Activated CD8-positive, alpha-beta memory T cell treated with anti-CD3 and anti-CD28 coated beads, Interleukin-2, amount 50 U/mL, for 48 hours (primary cell): ENCODE results near the gene CCDC89.

Experiments used
- DNase-seq: peaks from one replicate; pipeline ENCODE4 v3.0.0-alpha.2; 2020

Gene CCDC89

DNA sequence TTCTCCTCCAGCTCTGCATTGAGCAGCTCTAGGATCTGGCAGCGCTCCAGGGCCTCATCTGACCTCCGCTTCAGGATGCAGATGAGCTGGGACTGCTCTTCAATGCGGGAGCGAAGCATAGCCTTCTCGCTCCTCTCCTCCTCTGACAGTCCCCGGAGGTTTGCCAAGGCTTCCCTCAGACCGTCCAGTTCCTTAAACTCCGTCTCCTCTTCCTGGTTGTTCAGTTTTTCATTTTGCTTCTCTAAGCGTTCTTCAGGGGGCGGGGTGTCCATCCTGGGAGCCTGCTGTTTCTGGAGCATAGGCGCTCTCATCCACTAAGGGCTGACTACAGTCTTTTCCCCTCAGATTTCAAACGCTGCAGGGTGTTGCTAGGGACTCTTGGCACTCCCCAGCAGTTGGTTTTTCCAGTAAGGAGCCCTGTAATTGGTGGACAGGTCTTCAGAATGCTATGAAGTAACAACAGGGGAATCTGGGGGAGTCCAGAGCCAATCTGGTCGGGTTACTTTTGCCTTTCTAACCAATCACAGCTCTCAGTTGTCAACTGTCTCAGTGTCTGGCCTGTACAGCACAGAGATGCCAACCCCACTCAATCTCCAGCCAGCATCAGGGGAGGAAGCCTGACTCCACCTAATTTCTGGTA, at the start of gene CCDC89:
Gene CCDC89, minus strand, starts transcription at position 376 of the 640 bp plus-strand sequence. Its CDS starts 65 bp downstream, at position 311.
- no peak for DNase-seq

DNA sequence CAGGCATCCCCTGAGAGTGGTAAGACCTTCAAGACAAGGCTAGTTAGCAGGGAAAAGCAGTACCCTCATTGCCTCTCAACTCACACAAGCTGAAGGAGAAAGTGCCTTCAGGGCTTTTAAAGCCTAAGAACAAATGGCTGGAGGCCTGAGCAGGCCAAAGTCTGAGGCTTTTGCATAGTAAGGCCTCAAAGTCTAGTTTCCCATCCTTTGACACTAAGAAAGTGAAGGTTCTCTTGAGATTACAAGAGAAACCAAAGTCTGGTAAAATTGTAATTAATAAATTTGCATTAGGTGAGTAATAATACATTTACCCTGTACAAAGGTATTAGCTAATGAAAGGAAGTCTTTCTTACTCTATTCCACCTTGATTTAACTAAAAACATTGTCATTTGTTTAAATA, 47.0 kb upstream of the CCDC89 start:
- DNase-seq, result no peak

DNA sequence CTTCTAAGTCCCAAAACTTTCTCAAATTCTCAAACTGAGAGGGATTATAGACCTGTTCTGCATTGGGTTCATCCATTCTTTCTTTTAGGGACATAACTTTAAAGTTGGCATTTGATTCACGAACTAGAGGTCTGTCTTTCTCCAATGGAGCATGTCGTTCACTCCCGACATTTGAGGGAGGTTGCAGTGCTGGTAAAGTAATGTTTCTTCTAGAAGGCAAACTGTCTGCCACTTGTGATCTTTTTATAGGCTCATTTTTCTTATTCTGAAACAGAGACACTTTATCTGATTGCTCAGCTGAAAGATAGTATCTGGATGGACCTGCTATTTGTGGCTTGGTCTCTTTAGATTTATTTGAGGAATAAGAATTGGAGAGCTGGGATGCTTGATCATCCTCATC, 40.4 kb upstream of the CCDC89 start:
- no peak for DNase-seq

DNA sequence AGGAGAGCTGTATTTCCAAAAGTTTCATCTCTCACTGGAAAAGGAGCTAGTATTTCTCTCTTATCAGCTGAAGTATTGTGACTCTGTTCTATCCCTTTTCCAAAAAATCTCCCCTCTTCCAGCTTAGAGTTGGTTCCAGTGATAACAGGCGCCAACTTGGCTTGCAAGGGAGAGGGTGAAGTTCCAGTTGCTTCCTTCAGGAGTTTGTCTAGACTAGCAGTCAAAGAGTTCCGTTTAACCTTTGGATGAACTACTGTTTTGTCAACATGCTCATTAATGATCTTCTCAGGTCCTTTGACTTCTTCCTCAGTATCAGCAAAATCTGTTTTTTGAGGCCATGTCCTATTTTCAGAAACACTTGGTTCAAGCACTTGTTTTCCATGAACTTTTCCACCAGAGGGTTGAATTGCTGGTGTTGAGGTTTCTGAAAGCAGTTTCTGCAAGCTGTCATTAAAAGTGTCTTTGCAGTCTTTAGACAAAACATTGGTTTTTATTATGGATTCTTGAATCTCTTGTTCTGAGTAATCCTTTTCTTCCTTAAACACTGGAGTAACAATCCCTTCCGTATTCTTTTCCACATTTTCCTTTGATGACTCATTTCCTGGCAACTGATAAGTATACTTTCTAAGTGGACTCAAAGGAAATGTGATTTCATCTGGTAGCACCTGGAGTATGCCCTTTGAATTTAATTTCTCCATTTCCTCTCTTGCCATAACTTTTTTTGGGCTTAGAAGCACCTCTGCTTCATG, 39.7 kb upstream of the CCDC89 start:
- no peak for DNase-seq

DNA sequence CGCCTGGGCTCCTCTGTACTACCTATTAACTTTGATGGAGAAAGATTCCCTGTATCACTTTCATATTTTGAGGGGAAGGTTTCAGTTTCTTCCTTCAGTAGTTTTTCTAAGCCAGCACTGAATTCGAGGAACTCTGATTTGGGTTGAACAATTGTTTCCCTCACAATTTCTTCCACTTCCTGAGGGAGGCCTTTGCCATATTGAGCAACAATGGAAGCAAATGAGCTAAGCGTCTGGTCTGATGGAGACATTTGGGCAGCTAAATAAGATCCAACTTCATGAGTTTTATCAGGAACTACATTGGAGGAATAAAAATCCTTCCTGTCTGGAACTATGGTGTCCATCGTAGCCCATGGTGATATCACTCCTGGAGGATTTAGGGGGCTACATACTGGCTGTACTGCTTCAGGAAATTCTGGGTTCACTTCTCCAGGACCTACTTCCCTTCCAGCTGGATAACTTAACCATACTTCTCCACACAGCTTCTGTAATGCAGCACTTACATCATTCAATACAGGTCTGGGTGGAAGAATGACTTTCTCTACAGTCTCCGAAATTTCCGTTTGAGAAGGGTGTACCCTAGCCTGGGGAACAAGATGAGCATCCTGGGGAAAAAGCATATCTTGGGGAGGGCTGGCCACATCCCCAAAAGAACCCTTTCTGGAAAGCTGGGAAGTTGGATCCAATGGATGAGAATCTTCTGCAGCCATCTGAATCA, 38.9 kb upstream of the CCDC89 start:
- DNase-seq, result no peak

DNA sequence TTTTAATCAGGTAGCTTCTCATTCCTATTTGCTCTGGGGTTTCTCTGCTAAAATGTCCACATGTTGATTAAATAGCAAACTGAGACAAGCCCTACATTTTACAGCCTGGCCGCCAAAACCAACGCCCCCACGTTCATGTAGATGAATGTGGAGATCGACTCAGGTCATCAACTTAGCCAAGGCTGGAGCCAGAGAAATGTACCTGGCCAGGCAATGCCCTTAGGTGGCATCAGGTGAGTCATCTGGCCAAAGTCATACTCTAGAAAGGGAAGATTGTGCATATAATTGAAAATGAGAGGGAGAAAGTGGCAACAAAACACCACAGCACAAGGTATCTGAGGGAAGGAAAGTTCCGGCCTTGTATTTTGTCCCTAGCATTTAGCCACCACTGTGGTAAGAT, 37.1 kb upstream of the CCDC89 start:
- no peak for DNase-seq

DNA sequence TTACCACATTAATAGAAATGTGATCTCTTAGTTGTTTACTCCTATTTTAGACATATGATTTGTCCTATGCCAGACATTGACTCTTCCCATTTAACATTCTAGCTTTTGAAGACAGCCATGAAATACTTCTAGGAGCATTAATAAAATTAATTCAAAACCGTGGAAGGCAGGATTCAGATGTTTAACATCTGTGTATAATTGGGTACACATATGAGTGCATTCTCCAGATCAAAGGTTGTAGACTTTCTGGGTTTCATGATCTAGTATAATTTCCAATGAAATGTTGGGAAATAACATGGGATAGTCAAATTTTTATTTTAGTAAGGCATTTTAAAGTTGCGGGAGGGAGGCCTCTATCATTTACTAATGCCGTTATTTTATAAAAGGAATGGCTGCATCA, 35.2 kb upstream of the CCDC89 start:
- DNase-seq, result no peak

DNA sequence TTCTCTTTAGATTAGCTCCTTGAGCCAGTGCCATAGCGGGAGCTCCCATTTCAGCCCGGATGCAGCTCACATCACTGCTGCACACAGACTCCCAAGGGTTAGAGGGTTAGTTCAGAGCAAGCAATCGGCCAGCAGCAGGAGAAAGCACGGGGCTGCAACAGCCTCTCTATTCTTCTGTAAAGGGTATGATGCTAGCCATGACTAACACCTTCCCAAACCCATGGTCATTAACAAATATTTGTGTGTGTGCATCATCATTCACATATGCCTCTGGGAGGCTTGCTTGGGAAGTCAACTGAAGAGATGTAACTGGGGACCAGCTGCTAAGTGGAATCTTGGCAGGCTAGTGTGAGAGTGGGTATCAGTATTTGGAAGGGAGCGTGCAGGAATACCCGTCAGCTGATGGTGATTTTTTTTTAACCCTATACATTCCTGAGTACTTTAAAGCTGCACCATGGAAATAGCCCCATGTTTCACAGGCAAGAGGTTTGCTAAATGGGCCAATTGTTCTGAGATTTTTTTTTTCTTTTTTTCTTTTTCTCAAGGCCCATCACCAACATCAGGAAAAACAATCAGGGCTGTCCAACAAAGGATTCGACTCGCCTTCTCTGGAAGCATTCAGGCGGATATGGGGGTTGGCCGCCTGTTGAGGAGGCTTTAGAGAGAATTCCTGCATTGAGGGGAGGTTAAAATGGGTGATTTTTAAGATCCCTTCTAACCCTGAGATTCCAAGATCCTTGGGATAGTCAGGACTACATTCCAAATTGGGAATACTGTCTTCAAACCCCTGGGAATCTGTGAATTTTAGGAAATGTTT, 33.2 kb upstream of the CCDC89 start:
- no peak for DNase-seq

DNA sequence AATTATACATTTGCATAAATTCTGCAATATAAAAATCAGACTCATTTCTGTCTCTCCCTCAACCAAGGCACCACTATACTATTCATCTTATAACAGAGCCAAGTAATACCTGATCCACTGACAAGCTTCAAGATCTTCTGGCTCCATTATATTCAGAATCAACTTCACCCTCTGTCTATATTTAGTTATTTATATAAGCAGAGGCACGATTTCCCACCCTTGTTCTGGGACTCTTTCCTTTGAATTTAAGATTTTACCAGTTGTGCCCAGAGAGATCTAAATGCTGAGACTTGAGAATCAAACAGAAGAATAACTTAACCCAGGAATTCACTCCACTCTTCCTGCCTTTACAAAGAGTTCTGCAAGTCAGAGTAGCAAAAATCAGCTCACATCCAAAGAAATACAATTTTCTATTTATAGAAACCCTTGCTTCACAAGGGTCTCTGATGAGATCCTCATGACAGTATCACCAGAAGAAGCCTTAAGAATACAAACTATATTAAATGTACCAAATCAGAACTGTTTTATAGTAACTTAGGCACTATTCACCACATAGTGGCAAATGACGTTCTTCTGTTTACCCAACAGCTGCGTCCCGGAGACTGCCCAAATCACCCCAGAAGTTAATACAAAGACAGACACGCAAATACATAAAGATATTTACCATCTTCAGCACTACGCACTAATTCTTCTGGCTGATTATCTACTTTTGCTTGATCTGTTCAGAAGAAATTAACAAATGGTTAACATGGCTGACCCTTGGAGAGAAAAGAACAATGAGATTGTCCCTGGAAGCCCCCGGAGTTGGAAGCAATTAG, 32.3 kb upstream of the CCDC89 start:
- no peak for DNase-seq

DNA sequence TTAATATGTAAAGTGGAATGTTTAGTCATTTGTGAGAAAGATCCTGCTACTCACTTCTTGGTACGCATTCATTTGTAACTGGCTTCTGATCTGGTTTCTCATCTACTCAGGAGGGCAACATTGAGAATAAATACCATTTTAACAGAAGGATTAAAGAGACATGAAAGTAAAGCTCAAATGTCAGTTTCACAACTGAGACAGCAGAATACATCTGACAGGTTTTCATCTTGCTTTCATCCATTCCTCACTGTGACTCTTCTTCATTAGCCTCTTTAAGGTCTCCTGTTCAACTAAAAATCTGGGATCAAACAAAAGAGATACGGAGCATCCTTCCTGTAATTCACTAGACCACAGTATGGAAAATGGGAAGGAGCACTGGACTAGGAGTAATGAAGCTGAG, 31.4 kb upstream of the CCDC89 start:
- DNase-seq, result no peak

DNA sequence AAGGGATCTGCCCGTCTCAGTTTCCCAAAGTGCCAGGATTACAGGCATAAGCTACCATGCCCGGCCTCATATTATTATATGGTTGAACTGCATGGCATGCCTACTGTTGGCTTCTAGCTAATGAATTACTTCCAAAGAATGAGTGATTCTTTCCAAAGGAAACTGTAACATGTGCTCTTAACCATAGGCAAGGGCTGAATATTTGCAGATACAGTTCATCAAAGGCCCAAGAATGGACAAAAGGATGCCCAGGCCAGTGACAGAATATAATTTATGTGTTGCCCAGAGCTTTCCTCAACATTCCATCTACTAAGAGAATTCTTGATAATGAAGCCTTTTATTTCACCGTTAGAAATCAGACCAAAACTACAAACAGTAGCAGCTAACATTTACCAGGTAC, 27.0 kb upstream of the CCDC89 start:
- no peak for DNase-seq

DNA sequence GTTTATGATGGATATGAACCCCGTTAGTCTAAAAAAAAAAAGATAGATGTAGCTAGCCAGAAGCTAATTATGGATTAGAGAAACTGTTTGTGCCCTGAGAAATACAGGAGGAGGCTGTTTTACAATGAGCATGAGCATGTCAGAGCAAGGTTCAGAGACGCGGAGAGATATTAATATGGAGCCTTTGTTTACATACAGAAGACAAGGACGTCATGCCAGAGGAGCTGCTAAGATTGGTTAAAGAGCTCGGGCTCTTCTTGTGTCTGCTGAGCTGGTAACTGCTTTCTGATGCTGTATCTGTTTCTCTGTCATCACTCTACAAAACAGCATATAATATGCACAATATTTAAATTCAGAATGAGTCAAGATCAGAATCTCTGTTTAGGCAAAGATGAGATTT, 24.9 kb upstream of the CCDC89 start:
- no peak for DNase-seq

DNA sequence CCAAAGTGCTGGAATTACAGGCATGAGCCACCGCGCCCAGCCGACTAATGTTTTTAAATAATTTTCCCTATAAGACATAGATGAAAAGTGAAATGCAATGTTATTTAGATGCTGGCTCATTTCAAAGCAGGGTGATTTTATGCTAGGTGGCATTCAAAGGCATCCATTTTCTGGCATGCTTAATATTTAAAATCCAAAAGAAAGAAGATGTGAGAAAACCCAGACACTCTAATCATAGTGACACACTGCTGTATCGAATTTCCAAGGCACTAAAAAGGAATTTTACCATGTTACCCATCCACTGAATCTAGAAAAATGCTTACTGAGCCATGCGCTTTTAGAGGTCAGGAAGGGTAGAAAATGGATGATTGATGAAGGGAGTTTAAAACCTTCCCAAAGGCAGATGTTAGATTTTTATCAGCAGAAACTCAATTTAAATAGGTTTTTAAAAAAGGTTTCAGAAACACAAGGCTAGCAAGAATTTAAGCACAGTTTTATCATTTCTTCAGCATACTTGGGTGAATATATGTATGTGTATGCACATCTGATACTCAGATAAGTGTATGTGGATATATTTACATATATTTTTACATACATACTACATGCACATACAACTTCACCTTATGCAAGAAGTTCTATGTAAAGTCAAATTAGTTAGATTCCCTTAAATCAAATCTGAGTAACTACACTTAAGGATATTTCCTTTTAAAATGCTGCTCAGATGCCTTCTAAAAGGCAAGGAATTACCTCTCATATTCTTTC, 24.1 kb upstream of the CCDC89 start:
- no peak for DNase-seq

DNA sequence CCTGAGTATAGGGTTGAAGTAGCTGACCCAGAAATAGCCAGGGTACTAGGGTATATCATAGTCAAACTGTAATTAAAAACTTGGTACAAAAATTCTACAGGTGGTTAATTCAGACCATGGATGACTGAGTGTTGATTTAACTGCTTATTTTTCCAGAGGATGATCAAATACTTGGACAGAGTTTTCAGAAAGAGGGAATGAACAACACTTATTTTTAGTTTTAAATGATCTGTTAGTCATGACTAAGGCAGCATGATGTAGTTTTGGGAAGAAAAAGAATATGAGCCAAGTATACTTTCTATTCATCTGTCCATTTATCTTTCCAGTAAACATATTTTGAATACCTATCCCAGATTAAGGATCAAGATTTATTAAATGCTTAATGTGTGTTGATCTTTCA, 19.8 kb upstream of the CCDC89 start:
- DNase-seq, result no peak

DNA sequence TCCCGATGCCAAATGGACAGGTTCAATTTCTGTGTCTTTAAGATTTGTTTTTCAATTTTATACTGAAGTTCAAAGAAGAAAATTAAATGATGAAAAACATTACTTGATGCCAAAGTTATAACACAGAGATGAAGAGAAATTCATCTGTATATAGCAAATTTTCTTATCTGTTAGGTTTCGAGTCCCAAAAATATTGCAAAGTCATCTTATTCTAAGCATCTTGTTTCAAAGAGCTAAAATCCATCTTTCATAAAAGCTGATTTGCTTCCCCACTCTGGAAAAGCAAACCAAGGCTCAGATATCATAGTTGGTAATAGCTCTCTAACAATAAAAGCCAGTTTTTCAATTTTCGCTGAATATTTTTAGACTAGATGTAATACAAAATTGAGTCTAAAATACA, 19.0 kb upstream of the CCDC89 start:
- no peak for DNase-seq

DNA sequence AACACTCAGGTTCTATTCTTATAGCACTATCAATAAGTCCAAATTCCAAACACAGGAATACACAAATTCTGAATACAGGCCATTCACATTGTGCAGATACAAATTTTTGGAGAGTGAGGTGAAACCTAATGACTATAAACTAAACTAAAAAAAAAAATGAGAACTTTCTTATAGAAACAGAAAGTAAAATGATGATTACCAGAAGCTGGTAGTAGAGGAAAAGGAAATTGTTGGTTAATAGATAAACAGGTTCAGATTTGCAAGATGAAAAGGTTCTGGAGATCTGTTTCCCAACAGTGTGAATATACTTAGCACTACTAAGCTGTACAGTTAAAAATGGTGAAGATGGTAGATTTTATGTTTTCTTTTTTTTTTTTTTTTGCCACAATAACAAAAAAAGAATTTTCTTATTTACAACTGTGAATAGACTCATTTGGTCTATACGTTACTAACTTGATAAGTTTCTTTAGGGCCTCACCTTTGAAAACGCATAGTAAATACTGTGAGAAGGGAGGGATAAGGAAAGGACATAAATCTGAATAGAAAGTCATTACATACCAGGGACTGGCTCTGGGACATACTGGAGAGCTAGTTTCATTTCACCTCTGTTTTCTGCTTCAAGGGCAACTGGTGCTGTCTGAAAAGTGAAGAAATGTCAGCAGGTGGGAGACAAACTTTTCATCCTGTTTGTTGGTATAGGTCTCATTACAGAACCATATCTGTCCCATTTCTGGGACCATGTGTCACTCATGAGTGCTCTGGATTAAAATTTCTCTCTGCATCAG, 14.2 kb upstream of the CCDC89 start:
- DNase-seq, result no peak

DNA sequence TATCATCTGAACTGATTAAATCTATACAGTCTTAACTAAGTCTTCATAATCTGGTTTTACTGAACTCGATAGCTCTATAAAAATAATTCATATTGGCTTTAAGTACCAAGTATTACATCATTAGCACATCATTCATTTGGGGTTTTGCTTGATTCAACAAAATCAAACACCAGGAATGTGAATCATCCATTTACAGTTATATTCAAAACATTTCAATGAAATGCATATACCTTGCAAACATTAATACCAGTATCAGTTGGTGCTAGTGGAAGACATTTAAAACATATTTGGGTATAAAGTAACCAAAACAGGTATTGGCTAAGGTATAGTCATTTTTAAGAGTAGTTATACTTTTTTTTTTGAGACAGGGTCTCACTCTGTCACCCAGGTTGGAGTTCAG, 12.2 kb upstream of the CCDC89 start:
- no peak for DNase-seq

DNA sequence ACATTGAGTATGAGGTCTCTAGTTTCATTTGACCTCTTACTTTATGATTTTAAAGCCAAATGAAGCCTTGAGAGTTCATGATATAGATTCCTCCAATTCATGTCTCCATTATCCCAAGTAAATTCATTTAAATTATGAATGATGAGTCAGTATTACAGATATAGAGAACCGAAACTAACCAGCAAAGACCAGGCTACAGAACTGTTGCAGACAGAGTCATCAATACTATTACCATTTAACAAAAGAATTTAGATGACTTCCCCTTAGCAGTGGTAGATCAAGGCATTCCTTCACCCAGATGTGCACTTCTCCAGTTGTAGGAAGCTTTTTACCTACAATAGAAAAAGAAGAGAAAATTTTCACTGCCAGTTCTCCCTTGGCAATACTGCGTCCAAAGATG, 11.8 kb upstream of the CCDC89 start:
- DNase-seq, result no peak

DNA sequence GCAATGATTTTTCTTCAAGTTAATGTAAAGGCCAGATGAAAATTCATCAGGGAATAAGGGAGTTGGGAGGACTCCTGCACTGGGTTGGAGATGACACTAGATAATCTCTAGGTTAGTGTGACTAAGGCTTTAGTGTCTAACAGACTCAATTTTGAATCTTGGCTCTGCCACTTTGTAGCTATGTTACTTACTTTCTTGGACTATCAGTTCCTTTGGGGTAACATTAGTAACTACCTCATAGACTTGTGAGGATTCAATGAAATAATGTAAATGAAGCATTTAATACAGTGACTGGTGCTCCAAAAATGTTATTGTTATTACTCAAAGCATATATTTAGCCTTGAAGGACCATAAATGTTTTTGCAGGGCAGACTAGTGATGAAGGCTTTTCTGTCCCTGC, 9.6 kb upstream of the CCDC89 start:
- no peak for DNase-seq

DNA sequence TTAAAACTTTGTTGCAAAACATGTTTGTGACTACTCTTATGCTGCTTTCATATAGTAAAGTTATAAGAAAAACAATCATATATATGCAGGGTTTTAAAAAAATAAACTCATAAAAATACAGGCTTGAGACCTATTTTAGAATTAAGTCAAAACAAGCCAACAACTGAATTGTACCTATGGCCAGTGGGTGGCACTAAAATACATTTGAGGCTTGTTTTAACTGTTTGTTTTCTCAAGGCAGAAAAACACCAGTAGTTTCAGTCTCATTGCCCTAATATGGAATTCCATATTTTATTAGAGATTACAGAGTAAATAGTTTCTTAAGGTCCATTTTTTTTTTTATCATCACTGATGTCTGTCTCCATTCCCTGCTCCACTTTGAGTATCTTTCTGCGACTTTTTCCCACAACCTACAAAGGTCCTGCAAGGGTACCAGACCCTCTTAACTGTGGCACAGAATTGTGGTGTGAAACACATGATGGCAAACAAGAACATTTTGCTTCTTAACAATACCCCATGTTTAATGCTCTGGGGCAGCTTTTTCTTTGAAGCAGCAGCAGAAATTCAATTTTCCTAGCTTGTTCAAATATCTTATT, 8.5 kb upstream of the CCDC89 start:
- DNase-seq, result no peak
